Mesenchymal stem cell (in vitro differentiated cells and primary cell): ENCODE data around the gene AKR1E2.

ENCODE experiments used
- DNase-seq: peaks from one replicate; pipeline ENCODE4 v3.0.0-alpha.2; 2013
- H2AFZ ChIP-seq: one replicate; pipeline ENCODE4 v1.6.1; 2013; ENCODE audit warnings: low read depth, mild to moderate bottlenecking, control low read depth, inconsistent platforms, low read length, moderate library complexity
- H2AK5ac ChIP-seq: 2 replicates; pipeline ENCODE4 v1.6.1; 2013; ENCODE audit warnings: low read length, moderate library complexity, mild to moderate bottlenecking, inconsistent platforms; ENCODE audit not compliant: severe bottlenecking
- H2BK120ac ChIP-seq: one replicate; pipeline ENCODE4 v1.6.1; 2013; ENCODE audit warnings: low read depth, mild to moderate bottlenecking, inconsistent platforms, low read length, moderate library complexity
- H2BK12ac ChIP-seq, 2 experiments: one replicate each; pipeline ENCODE4 v1.6.1; 2013; ENCODE audit warnings: inconsistent platforms in 2 of 2, low read length in 2 of 2, mild to moderate bottlenecking in 2 of 2, moderate library complexity in 2 of 2, control low read depth in 1 of 2
- H2BK15ac ChIP-seq: one replicate; pipeline ENCODE4 v1.6.1; 2013; ENCODE audit warnings: mild to moderate bottlenecking, low read depth, inconsistent platforms; ENCODE audit not compliant: poor library complexity, severe bottlenecking
- H2BK5ac ChIP-seq: 2 replicates; pipeline ENCODE4 v1.6.1; 2013; ENCODE audit warnings: low read depth, mild to moderate bottlenecking, low read length, control low read depth, inconsistent platforms; ENCODE audit not compliant: poor library complexity, severe bottlenecking
- H3K14ac ChIP-seq, 2 experiments: one replicate each; pipeline ENCODE4 v1.6.1; 2013; ENCODE audit warnings: inconsistent platforms in 2 of 2, low read length in 2 of 2, control low read depth in 1 of 2, mild to moderate bottlenecking in 1 of 2, moderate library complexity in 1 of 2
- H3K18ac ChIP-seq, 2 experiments: one replicate each; pipeline ENCODE4 v1.6.1; 2013; ENCODE audit warnings: inconsistent platforms in 2 of 2, low read length in 2 of 2, control low read depth in 1 of 2, low read depth in 1 of 2, mild to moderate bottlenecking in 1 of 2
- H3K23ac ChIP-seq, 2 experiments: one replicate each; pipeline ENCODE4 v1.6.1; 2013; ENCODE audit warnings: inconsistent platforms in 2 of 2, low read length in 2 of 2, mild to moderate bottlenecking in 2 of 2, moderate library complexity in 2 of 2, control low read depth in 1 of 2
- H3K27ac ChIP-seq: 2 replicates; pipeline ENCODE4 v1.5.1; 2013; ENCODE audit warnings: mild to moderate bottlenecking, moderate library complexity, low read length, control low read depth, inconsistent platforms; ENCODE audit not compliant: poor library complexity, severe bottlenecking
- H3K27me3 ChIP-seq, 2 experiments: 2 replicates each; pipeline versions ENCODE4 v1.6.1 to v1.7.0; 2013; ENCODE audit warnings: low read length in 2 of 2, mild to moderate bottlenecking in 2 of 2, moderate library complexity in 2 of 2, control low read depth in 1 of 2, inconsistent platforms in 1 of 2; ENCODE audit not compliant: control insufficient read depth in 1 of 2, insufficient read depth in 1 of 2
- H3K36me3 ChIP-seq, 2 experiments: 2 replicates each; pipeline versions ENCODE4 v1.6.1 to v1.7.0; 2013; ENCODE audit warnings: low read length in 2 of 2, control low read depth in 1 of 2, inconsistent platforms in 1 of 2, low read depth in 1 of 2, mild to moderate bottlenecking in 1 of 2; ENCODE audit not compliant: insufficient read depth in 2 of 2, control insufficient read depth in 1 of 2
- H3K4ac ChIP-seq, 2 experiments: one replicate each; pipeline ENCODE4 v1.6.1; 2013; ENCODE audit warnings: inconsistent platforms in 2 of 2, low read length in 2 of 2, mild to moderate bottlenecking in 2 of 2, moderate library complexity in 2 of 2, control low read depth in 1 of 2, low read depth in 1 of 2
- H3K4me1 ChIP-seq: 2 replicates; pipeline ENCODE4 v1.6.1; 2013; ENCODE audit warnings: low read depth, low read length, control low read depth; ENCODE audit not compliant: control insufficient read depth, insufficient read depth
- H3K4me2 ChIP-seq: 2 replicates; pipeline ENCODE4 v1.6.1; 2013; ENCODE audit warnings: low read length, mild to moderate bottlenecking, inconsistent platforms; ENCODE audit not compliant: poor library complexity, severe bottlenecking
- H3K4me3 ChIP-seq, 2 experiments: 2 replicates each; pipeline versions ENCODE4 v1.5.1 to v1.7.0; 2013; ENCODE audit warnings: low read length in 2 of 2, mild to moderate bottlenecking in 2 of 2, control low read depth in 1 of 2, low read depth in 1 of 2; ENCODE audit not compliant: insufficient read depth in 1 of 2
- H3K79me1 ChIP-seq: replicated peaks from 2 replicates; pipeline ENCODE4 v1.6.1; 2013; ENCODE audit warnings: mild to moderate bottlenecking, control low read depth, low read length, inconsistent platforms; ENCODE audit not compliant: poor library complexity, severe bottlenecking
- H3K9ac ChIP-seq: 2 replicates; pipeline ENCODE4 v1.7.0; 2013; ENCODE audit warnings: mild to moderate bottlenecking, low read length, moderate library complexity
- H3K9me3 ChIP-seq: 2 replicates; pipeline ENCODE4 v1.7.0; 2013; ENCODE audit warnings: mild to moderate bottlenecking, low read length; ENCODE audit not compliant: control insufficient read depth
- H4K8ac ChIP-seq: one replicate; pipeline ENCODE4 v1.6.1; 2013; ENCODE audit warnings: inconsistent platforms, mild to moderate bottlenecking, low read length, moderate library complexity
- H4K91ac ChIP-seq: one replicate; pipeline ENCODE4 v1.6.1; 2013; ENCODE audit warnings: mild to moderate bottlenecking, low read length, inconsistent platforms
- WGBS: methylation state at CpG from one replicate; pipeline ENCODE4 v1.1.7; 2013; ENCODE audit warnings: mixed read lengths; 5-methylcytosine and 5-hydroxymethylcytosine counted together

Gene AKR1E2

GRCh38 chr10:4819067-4819466, 6.9 kb upstream of the AKR1E2 start:
- Histone ChIP-seq H3K4ac (no peak overlapping the region), H2BK5ac (no peak overlapping the region), H2BK120ac (no peak overlapping the region), H3K4me3 (no peak overlapping the region), H2AK5ac (no peak overlapping the region), H2AFZ (no peak overlapping the region), H3K18ac (no peak overlapping the region), H3K23ac (no peak overlapping the region), H3K14ac (no peak overlapping the region), H3K4me2 (no peak overlapping the region), H2BK15ac (no peak overlapping the region), H3K27ac (no peak overlapping the region), H4K8ac (no peak overlapping the region), H3K27me3 (no peaks in the 10 kb centered on the region), H3K9ac (no peak overlapping the region), H3K4me1 (no peaks in the 10 kb centered on the region), H4K91ac (no peak overlapping the region), H3K9me3 (no peaks in the 10 kb centered on the region), H3K36me3 (no peaks in the 10 kb centered on the region), H3K79me1 (no peaks in the 10 kb centered on the region), H2BK12ac (no peak overlapping the region)
- DNase-seq, result no peak
- WGBS, result no CpG with 5 or more reads among the region's 2 CpGs

GRCh38 chr10:4819707-4820106, 6.3 kb upstream of the AKR1E2 start:
- Histone ChIP-seq H4K8ac (no peak overlapping the region), H2BK12ac (no peak overlapping the region), H3K27me3 (no peaks in the 10 kb centered on the region), H3K4me2 (no peak overlapping the region), H2AK5ac (no peak overlapping the region), H3K9me3 (no peaks in the 10 kb centered on the region), H3K4me3 (no peak overlapping the region), H2BK120ac (no peak overlapping the region), H2AFZ (no peak overlapping the region), H3K23ac (no peak overlapping the region), H4K91ac (no peak overlapping the region), H2BK5ac (no peak overlapping the region), H3K4ac (no peak overlapping the region), H3K9ac (no peak overlapping the region), H3K36me3 (no peaks in the 10 kb centered on the region), H3K14ac (no peak overlapping the region), H3K79me1 (no peaks in the 10 kb centered on the region), H2BK15ac (no peak overlapping the region), H3K18ac (no peak overlapping the region), H3K4me1 (no peaks in the 10 kb centered on the region), H3K27ac (no peak overlapping the region)
- 91% methylated on average over 7 of the region's 7 CpGs for WGBS
- DNase-seq, result no peak

DNA sequence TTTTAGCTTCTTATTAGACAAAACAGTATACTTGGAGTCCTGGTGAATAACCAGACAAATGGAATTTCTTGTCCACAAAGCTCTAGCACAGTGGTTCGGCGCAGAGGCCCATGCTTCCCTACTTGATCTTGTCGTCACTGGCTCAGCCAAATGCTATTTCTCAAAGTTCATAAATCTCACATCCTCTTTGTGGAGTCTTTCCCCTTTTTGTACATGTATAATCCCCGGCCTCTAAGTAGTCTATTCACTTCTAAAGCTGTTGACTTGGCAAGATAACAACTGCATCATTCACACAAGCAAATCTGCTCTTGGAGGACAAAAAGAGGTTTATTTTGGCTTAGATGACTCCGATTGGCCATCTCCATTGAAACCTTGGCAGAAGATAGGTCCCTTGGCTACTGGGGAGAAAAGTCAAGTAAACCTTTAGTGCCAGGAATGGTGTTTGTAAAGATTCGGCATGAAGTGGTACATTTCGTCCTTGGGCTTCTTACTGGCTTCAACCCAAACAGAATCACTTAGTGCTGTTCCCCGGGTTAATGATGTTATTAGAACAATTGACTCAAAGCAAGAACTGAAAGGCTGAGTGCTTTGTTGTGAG, 5.1 kb upstream of the AKR1E2 start:
- Histone ChIP-seq H2BK12ac (no peak overlapping the region), H2BK120ac (no peak overlapping the region), H3K18ac (no peak overlapping the region), H4K8ac (no peak overlapping the region), H2BK5ac (no peak overlapping the region), H3K36me3 (no peaks in the 10 kb centered on the region), H3K23ac (no peak overlapping the region), H3K27me3 (no peaks in the 10 kb centered on the region), H3K14ac (no peak overlapping the region), H3K79me1 (no peaks in the 10 kb centered on the region), H3K4ac (no peak overlapping the region), H3K4me1 (no peaks in the 10 kb centered on the region), H4K91ac (no peak overlapping the region), H3K4me3 (no peak overlapping the region), H3K9ac (no peak overlapping the region), H3K9me3 (no peaks in the 10 kb centered on the region), H3K4me2 (no peak overlapping the region), H2AK5ac (no peak overlapping the region), H2BK15ac (no peak overlapping the region), H2AFZ (no peak overlapping the region), H3K27ac (no peak overlapping the region)
- 92% methylated on average over 7 of the region's 8 CpGs for WGBS
- no peak for DNase-seq

DNA sequence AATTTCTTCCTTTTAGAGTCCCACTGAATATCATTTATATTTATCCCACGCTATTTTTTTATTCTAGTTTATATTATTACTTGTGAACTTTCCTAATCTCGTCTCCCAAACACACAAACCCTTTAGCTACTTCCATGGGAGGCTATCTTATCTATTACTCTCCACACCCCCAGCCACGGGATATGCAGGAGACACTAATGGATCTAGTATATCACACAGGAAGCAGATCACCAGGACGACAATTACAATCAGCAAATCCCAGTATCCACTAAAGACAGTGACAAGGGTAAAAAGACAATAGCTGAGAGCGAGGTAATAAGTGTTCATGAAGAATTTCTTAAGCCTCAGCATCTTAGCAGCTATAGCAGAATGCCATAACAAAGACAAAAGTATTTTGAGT, 3.8 kb upstream of the AKR1E2 start:
- Histone ChIP-seq H2BK15ac (no peak overlapping the region), H3K14ac (no peak overlapping the region), H3K18ac (no peak overlapping the region), H3K27ac (no peak overlapping the region), H3K4me3 (no peak overlapping the region), H2BK5ac (no peak overlapping the region), H3K27me3 (no peaks in the 10 kb centered on the region), H3K79me1 (peaks cover 4% of the 10 kb centered on the region), H3K4me1 (peaks cover 3% of the 10 kb centered on the region), H2AK5ac (no peak overlapping the region), H3K36me3 (no peaks in the 10 kb centered on the region), H3K23ac (no peak overlapping the region), H2BK12ac (no peak overlapping the region), H2BK120ac (no peak overlapping the region), H3K9ac (no peak overlapping the region), H2AFZ (no peak overlapping the region), H4K8ac (no peak overlapping the region), H3K4me2 (no peak overlapping the region), H3K4ac (no peak overlapping the region), H4K91ac (no peak overlapping the region), H3K9me3 (no peaks in the 10 kb centered on the region)
- DNase-seq, result no peak
- 56% methylated on average over 3 of the region's 5 CpGs for WGBS
